HG03066 (cell line): Measurements from ENCODE around the gene MMP25.
"Not testable (repeated sequence)": the region's sequence is repeated elsewhere in the genome, so short reads cannot be mapped to it uniquely, and the experiment has no call there.

ENCODE experiments used
- ATAC-seq: cut with Tn5 transposase; IDR thresholded peaks from one replicate; pipeline ENCODE4 v1.9.1; 2021; ENCODE audit warnings: low read depth; ENCODE audit not compliant: unreplicated experiment

The MMP25 gene

GRCh38 chr16:3028716-3029319 is 17.5 kb upstream of the MMP25 start:
- no peak for ATAC-seq

GRCh38 chr16:3029491-3030221 is 16.7 kb upstream of the MMP25 start:
- no peak for ATAC-seq

GRCh38 chr16:3030222-3031212 is 15.8 kb upstream of the MMP25 start:
- no peak for ATAC-seq

- no peak for ATAC-seq
Observed at GRCh38 chr16:3032624-3033023, 13.7 kb upstream of the MMP25 start.

- no peak for ATAC-seq
Observed at GRCh38 chr16:3035289-3035971, 10.9 kb upstream of the MMP25 start.

- ATAC-seq = no peak
Observed at GRCh38 chr16:3035972-3036725, 10.2 kb upstream of the MMP25 start.

GRCh38 chr16:3036726-3037315 is 9.5 kb upstream of the MMP25 start, which contains the start of gene BICDL2:
Gene BICDL2 (minus strand): TSS chr16:3036944. CDS start chr16:3035496, 1,448 bp downstream.
- no peak for ATAC-seq

GRCh38 chr16:3038256-3038655 is 8.1 kb upstream of the MMP25 start:
- ATAC-seq = no peak

- no peak for ATAC-seq
Observed at GRCh38 chr16:3038896-3039295, 7.5 kb upstream of the MMP25 start.

GRCh38 chr16:3042376-3042775 is 4.0 kb upstream of the MMP25 start:
- ATAC-seq = no peak

GRCh38 chr16:3044708-3045107 is 1.7 kb upstream of the MMP25 start:
- no peak for ATAC-seq

GRCh38 chr16:3046641-3047386 is 453 bp downstream of the MMP25 start:
- ATAC-seq = no peak

GRCh38 chr16:3047387-3047720 is 993 bp downstream of the MMP25 start:
- ATAC-seq = no peak

GRCh38 chr16:3049921-3050481 is 3.6 kb downstream of the MMP25 start:
- no peak for ATAC-seq

GRCh38 chr16:3050487-3050886 is 4.1 kb downstream of the MMP25 start:
- ATAC-seq = no peak

GRCh38 chr16:3051009-3051408 is 4.6 kb downstream of the MMP25 start:
- ATAC-seq = no peak

GRCh38 chr16:3051494-3051893 is 5.1 kb downstream of the MMP25 start:
- ATAC-seq = no peak

GRCh38 chr16:3052571-3053329 is 6.4 kb downstream of the MMP25 start:
- not testable (repeated sequence) for ATAC-seq
